GM21526 (cell line): ENCODE data around the gene WASL.
"Not testable (repeated sequence)": the region's sequence is repeated elsewhere in the genome, so short reads cannot be mapped to it uniquely, and the experiment has no call there.

Experiments used
- ATAC-seq: cut with Tn5 transposase; IDR thresholded peaks from one replicate; pipeline ENCODE4 v1.9.1; 2021; ENCODE audit warnings: moderate library complexity; ENCODE audit not compliant: unreplicated experiment, low FRiP score

Gene WASL

GRCh38 chr7:123748734-123749536 is at the start of gene WASL:
Gene WASL (minus strand): TSS chr7:123749003. CDS start chr7:123748734, 269 bp downstream.
- ATAC-seq, result peak; percentile 78

- peak; percentile 51 for ATAC-seq
Observed at GRCh38 chr7:123797673-123798531, 49.1 kb upstream of the WASL start.

DNA sequence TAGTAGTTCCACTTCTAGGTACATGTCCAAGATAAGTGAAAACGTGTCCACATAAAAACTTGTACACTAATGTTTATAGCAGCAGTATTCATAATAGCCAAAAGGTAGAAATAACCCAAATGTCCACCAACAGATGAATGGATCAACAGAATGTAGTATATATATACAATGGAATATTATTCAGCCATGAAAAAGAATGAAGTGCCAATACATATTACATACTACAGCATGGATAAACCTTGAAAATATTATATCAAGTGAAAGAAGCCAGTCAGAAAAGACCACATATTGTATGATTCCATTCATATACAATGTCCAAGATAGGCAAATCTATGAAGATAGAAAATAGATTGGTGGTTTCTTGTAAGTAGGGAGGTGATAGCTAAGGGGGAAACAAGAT is 47.8 kb upstream of the WASL start:
- ATAC-seq, result no peak

DNA sequence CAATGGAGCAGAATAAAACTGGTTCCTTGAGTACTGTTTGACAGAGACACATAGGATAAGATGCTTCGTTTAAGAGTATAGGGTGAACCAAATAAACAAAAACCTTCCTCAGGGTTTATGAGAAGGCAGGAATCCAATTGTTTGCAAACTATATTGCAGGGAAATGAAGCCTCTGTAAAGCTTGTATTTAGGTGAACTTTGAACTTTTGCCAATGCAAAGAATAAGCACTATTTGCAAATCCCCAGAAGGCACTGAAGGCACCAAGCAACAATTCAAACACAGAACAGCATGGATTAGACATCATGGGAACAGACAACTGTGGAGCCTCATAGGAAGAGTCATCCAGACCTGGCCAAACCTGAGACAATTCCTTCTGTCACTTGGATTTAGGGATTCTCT is 47.1 kb upstream of the WASL start:
- no peak for ATAC-seq

DNA sequence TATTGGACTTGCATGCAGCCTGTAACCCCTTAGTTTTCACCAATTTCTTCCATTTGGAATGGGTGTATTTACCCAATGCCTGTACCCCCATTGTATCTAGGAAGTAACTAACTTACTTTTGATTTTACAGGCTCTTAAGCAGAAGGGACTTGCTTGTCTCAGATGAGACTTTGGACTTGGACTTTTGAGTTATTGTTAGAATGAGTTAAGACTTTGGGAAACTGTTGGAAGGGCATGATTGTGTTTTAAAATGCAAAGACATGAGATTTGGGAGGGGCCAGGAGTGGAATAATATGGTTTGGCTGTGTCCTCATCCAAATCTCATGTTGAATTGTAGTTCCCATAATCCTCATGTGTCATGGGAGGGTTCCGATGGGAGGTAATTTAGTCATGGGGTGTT is 46.3 kb upstream of the WASL start:
- ATAC-seq, result not testable (repeated sequence)

DNA sequence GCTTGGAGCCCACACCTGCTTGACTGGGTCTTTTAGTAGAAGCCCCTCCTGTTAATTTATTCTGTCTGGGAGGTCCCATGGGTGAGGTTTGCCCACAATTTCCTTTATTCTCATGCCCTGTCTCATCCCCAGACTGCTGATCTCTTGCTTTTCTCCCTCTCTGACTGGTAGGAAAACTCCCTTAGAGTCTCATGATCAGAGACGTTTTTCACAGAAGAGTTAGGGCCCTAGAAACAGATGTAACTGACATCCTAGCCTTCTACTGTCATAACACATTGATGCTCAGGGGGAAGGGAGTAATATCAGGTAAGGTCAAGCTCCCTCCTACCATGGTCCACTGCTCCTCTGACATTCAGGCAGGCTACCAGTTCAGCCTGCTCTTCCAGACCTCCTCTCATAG is 43.7 kb upstream of the WASL start:
- ATAC-seq, result no peak

- no peak for ATAC-seq
Observed at GRCh38 chr7:123791001-123791400, 42.2 kb upstream of the WASL start.

GRCh38 chr7:123789817-123790216 is 41.0 kb upstream of the WASL start:
- ATAC-seq, result no peak

GRCh38 chr7:123789206-123789784 is 40.5 kb upstream of the WASL start:
- no peak for ATAC-seq

DNA sequence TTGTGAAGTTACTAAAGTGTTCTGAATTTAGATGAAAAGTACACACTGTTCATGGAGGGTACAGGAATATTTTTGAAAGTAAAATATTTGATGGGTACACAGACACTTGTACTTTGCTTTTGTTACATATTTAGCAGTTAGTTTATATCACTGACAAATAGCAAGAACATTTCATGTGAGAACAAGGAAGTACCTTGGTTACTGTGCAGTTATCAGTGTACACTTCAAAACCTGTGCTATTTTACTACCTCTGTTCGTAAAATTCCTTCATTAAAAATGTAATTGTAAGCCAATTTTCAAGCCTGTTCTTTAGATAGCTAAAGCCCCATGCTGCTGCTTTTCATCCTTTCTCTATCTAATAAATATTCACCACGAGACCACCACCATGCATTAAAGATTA is 39.8 kb upstream of the WASL start:
- ATAC-seq, result no peak

DNA sequence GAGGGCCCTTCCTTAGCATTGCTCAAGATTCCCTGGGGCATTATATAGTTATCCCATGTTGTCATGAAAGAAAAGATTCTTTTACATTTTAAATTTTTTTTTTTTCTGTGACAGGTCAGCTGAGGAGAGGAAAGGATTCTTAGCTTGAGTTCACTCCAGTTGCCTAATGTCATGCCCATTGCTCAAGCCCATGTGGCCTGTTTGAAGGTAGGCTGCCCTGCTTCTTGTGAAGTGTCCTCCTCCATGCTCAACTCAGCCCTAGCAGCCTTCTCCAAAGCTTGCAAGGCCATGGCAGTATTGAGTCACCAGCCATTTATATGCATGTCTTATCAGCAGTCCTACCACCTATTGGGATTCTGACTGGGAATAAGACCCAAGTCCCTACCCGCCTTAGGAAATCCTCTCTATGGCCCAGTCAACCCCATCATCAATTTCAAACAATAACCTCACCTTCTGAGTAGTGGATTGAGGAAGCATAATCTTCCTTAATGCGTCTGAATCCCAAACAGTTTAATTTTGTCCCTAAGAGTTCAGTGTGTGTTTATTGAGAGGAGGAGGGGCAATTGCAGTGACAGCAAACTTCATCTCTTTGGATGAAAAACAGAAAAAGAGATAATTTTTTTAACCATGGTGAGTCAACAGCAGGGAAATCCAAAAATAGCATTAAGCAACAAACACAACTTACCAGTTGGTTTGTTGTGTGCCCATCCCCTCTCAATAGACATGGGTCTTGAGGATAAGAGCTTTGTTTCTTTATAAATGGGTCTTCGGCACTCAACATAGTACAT is 38.6 kb upstream of the WASL start:
- no peak for ATAC-seq

- ATAC-seq, result no peak
Observed at GRCh38 chr7:123784263-123784662, 35.5 kb upstream of the WASL start.

DNA sequence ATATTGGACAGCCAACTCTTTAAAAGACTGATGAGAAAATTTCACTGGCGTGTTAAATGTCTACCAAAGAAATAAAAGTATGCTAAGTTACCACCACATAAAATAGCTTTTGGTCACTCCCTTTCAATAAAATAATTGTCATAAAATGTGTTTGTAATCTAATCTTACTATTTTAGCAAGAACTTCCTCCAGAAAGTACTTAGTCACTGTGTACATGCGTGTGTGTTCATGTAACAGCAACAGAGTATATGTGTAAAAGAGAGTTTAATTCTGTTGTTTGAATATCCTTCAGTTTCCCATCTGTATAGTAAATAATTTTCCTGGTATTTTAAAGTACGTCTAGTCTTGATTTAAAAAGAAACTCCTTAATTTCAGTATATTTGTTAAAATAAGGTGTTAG is 35.0 kb upstream of the WASL start:
- no peak for ATAC-seq

DNA sequence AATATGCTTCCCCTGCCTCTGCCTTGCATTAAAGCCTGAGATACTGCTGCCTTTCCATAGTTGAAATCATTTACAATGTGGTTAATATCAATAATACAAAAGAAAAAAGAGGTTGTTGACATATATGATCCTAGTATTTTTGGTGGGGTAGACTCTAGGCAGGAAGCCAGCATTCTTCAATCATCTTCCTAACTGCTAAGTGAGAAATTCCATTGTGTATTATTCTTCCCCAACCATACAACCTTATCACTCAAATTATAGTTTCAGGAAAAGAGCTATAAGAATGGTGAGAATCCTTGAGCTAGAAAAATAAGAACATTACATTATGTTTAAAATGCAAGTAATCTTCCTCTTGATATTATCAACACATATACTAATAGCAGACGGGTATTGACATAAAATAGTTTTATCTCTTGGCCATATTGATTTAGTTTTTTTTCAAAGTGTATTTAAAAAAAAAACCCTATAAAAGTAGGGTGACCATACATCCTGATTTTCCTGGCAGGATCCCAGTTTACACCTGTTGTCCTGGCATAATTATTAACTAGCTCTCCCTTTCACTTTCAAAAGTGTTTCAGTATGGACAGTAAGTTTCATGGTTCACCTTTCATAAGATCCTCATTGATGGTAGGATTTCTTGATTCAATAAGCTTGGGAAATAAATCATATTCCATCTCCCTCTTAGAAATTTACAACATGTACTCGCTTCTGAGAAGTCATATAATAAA is 33.4 kb upstream of the WASL start:
- ATAC-seq, result no peak

GRCh38 chr7:123780472-123780871 is 31.7 kb upstream of the WASL start:
- ATAC-seq, result not testable (repeated sequence)

GRCh38 chr7:123774496-123774895 is 25.7 kb upstream of the WASL start:
- no peak for ATAC-seq

GRCh38 chr7:123773481-123773880 is 24.7 kb upstream of the WASL start:
- no peak for ATAC-seq

DNA sequence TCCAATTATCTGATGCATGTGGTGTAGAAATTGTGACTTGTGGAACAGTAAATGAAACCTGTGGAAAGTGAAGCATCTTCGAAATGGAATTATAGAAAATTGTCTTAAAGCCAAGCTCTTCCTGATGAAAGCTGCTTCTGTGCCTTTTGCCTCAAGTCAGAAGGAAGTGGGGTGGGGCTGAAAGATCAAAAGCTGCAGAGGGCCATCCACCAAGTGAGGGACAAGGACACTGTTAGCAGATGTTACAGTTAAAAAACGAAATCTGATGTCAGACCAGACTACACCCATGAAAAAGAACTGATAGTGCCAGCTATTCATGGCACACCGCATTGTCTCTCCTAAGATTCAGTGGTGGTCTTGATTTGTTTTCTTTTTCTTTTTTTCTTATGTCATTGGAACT is 23.8 kb upstream of the WASL start:
- no peak for ATAC-seq

DNA sequence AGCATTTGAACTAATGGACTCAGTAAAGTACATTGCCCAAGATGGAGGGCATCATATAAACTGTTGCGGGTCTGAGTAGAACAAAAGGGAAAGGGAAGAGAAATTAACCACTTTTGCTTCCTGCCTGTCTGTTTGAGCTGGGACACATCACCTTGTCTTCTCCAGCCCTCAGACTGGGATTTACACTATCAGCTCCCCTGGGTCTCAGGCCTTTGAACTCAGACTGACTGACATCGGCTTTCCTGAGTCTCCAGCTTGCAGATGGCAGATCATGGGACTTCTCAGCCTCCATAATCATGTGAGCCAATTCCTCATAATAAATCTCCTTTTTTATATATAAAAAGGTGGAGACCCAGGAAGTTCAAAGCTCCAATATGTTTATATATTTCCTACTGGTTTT is 23.0 kb upstream of the WASL start:
- no peak for ATAC-seq

GRCh38 chr7:123771256-123771655 is 22.5 kb upstream of the WASL start:
- ATAC-seq, result no peak
